H9 (cell line): Measurements from ENCODE around the gene RNF128. TPM values are rescaled to one million over a fixed set of nuclear protein-coding genes. Genes with fewer than 3 reads are reported as not detected.

Experiments
- DNase-seq: peaks from one replicate; pipeline ENCODE4 v3.0.0-alpha.2; 2017
- H2AFZ ChIP-seq: one replicate; pipeline ENCODE4 v1.6.1; 2013; ENCODE audit warnings: mild to moderate bottlenecking, low read length, control low read depth, moderate library complexity
- H2AK5ac ChIP-seq: 2 replicates; pipeline ENCODE4 v1.6.1; 2013; ENCODE audit warnings: low read length, control low read depth, mixed read lengths; ENCODE audit not compliant: insufficient read length
- H2BK120ac ChIP-seq: one replicate; pipeline ENCODE4 v1.6.1; 2013; ENCODE audit warnings: low read depth, mild to moderate bottlenecking, low read length, control low read depth, inconsistent platforms; ENCODE audit not compliant: poor library complexity, severe bottlenecking
- H2BK12ac ChIP-seq: 2 replicates; pipeline ENCODE4 v1.6.1; 2013; ENCODE audit warnings: low read length, control low read depth, mixed read lengths, low read depth; ENCODE audit not compliant: insufficient read length
- H2BK15ac ChIP-seq: 2 replicates; pipeline ENCODE4 v1.6.1; 2013; ENCODE audit warnings: low read depth, low read length, control low read depth
- H2BK20ac ChIP-seq: one replicate; pipeline ENCODE4 v1.6.1; 2013; ENCODE audit warnings: low read depth, mild to moderate bottlenecking, low read length, control low read depth, inconsistent platforms; ENCODE audit not compliant: poor library complexity, severe bottlenecking
- H2BK5ac ChIP-seq: 2 replicates; pipeline ENCODE4 v1.6.1; 2013; ENCODE audit warnings: low read length, control low read depth, mixed read lengths; ENCODE audit not compliant: insufficient read length
- H3K14ac ChIP-seq: 2 replicates; pipeline ENCODE4 v1.6.1; 2013; ENCODE audit warnings: low read length, control low read depth; ENCODE audit not compliant: insufficient read depth
- H3K18ac ChIP-seq: 2 replicates; pipeline ENCODE4 v1.6.1; 2013; ENCODE audit warnings: low read depth, mild to moderate bottlenecking, mixed read lengths, low read length, control low read depth; ENCODE audit not compliant: insufficient read length
- H3K23ac ChIP-seq: 2 replicates; pipeline ENCODE4 v1.6.1; 2013; ENCODE audit warnings: low read length, control low read depth, mixed read lengths, low read depth; ENCODE audit not compliant: insufficient read length
- H3K23me2 ChIP-seq: 2 replicates; pipeline ENCODE4 v1.6.1; 2013; ENCODE audit warnings: low read depth, mild to moderate bottlenecking, mixed read lengths, low read length, control low read depth; ENCODE audit not compliant: insufficient read length, poor library complexity, severe bottlenecking
- H3K27ac ChIP-seq: 2 replicates; pipeline ENCODE4 v1.5.1; 2013; ENCODE audit warnings: low read length, control low read depth, mixed read lengths, low read depth; ENCODE audit not compliant: insufficient read length
- H3K27me3 ChIP-seq: 2 replicates; pipeline ENCODE4 v1.6.1; 2013; ENCODE audit warnings: low read length, control low read depth, inconsistent platforms; ENCODE audit not compliant: insufficient read depth
- H3K4ac ChIP-seq: 2 replicates; pipeline ENCODE4 v1.6.1; 2013; ENCODE audit warnings: low read depth, mild to moderate bottlenecking, control low read depth, inconsistent platforms, low read length, moderate library complexity
- H3K4me1 ChIP-seq: 2 replicates; pipeline ENCODE4 v1.6.1; 2013; ENCODE audit warnings: low read length, control low read depth, inconsistent platforms; ENCODE audit not compliant: insufficient read depth
- H3K4me2 ChIP-seq: 2 replicates; pipeline ENCODE4 v1.6.1; 2013; ENCODE audit warnings: low read length, control low read depth, mixed read lengths; ENCODE audit not compliant: insufficient read length, insufficient read depth
- H3K56ac ChIP-seq: 2 replicates; pipeline ENCODE4 v1.6.1; 2013; ENCODE audit warnings: low read depth, mild to moderate bottlenecking, mixed read lengths, low read length, control low read depth; ENCODE audit not compliant: insufficient read length
- H3K79me1 ChIP-seq: 2 replicates; pipeline ENCODE4 v1.6.1; 2013; ENCODE audit warnings: low read depth, mild to moderate bottlenecking, moderate library complexity, low read length, control low read depth, inconsistent platforms; ENCODE audit not compliant: insufficient read depth, poor library complexity, severe bottlenecking
- H3K79me2 ChIP-seq: 2 replicates; pipeline ENCODE4 v1.6.1; 2013; ENCODE audit warnings: low read length, control low read depth, inconsistent platforms; ENCODE audit not compliant: insufficient read depth
- H3K9ac ChIP-seq: 2 replicates; pipeline ENCODE4 v1.6.1; 2013; ENCODE audit warnings: low read length, control low read depth, mixed read lengths; ENCODE audit not compliant: insufficient read length; ENCODE audit errors: extremely low read depth
- H3K9me3 ChIP-seq: one replicate; pipeline ENCODE4 v1.6.1; 2013; ENCODE audit warnings: low read depth, low read length, inconsistent platforms; ENCODE audit not compliant: control insufficient read depth
- H3T11ph ChIP-seq: one replicate; pipeline ENCODE4 v1.6.1; 2013; ENCODE audit warnings: mild to moderate bottlenecking, low read length, control low read depth, inconsistent platforms
- H4K20me1 ChIP-seq: one replicate; pipeline ENCODE4 v1.6.1; 2013; ENCODE audit not compliant: control insufficient read depth, insufficient read length, insufficient read depth
- H4K5ac ChIP-seq: 2 replicates; pipeline ENCODE4 v1.6.1; 2013; ENCODE audit warnings: low read depth, mild to moderate bottlenecking, mixed read lengths, low read length, control low read depth; ENCODE audit not compliant: insufficient read length
- H4K8ac ChIP-seq: replicated peaks from 2 replicates; pipeline ENCODE4 v1.6.1; 2013; ENCODE audit warnings: low read length, control low read depth, mixed read lengths, low read depth; ENCODE audit not compliant: insufficient read length
- H4K91ac ChIP-seq: 2 replicates; pipeline ENCODE4 v1.6.1; 2013; ENCODE audit warnings: low read depth, mild to moderate bottlenecking, moderate library complexity, mixed read lengths, low read length, control low read depth; ENCODE audit not compliant: insufficient read length
- H3K27ac Mint-ChIP-seq, 3 experiments: 2 replicates in 2 of 3; 3 replicates in 1 of 3; pipeline ENCODE4 v1.8.0; 2020 to 2021; ENCODE audit warnings: mixed read lengths in 3 of 3, mild to moderate bottlenecking in 1 of 3, moderate library complexity in 1 of 3
- H3K27me3 Mint-ChIP-seq: 2 replicates; pipeline ENCODE4 v1.8.0; 2021; ENCODE audit warnings: low read depth, mild to moderate bottlenecking, moderate library complexity, mixed read lengths
- H3K36me3 Mint-ChIP-seq, 3 experiments: 2 replicates in 2 of 3; 3 replicates in 1 of 3; pipeline ENCODE4 v1.8.0; 2020 to 2021; ENCODE audit warnings: low read depth in 3 of 3, mixed read lengths in 3 of 3; ENCODE audit not compliant: insufficient read depth in 1 of 3
- H3K4me1 Mint-ChIP-seq, 2 experiments: 2 replicates each; pipeline ENCODE4 v1.8.0; 2020; ENCODE audit warnings: mixed read lengths in 2 of 2
- H3K4me3 Mint-ChIP-seq, 2 experiments: 2 replicates in 1 of 2; 3 replicates in 1 of 2; pipeline ENCODE4 v1.8.0; 2020 to 2021; ENCODE audit warnings: mild to moderate bottlenecking in 2 of 2, mixed read lengths in 2 of 2, moderate library complexity in 1 of 2
- H3K9me3 Mint-ChIP-seq, 2 experiments: 2 replicates in 1 of 2; 3 replicates in 1 of 2; pipeline ENCODE4 v1.8.0; 2020; ENCODE audit warnings: mild to moderate bottlenecking in 2 of 2, mixed read lengths in 2 of 2, moderate library complexity in 1 of 2
- WGBS: extraction: QIAGEN DNeasy Blood & Tissue Kit; methylation state at CpG from one replicate; pipeline ENCODE4 v1.1.7; 2013; ENCODE audit warnings: missing lambda C conversion rate, low lambda C conversion rate, mixed read lengths; ENCODE audit not compliant: insufficient read length; ENCODE audit errors: extremely low coverage; 5-methylcytosine and 5-hydroxymethylcytosine counted together
- total RNA-seq: library from RNA; stranded (reverse); gene quantifications from 2 replicates; pipeline ENCODE4 v1.2.1, GENCODE V29; 2021
- TF ChIP-seq, protein P1 (sequence below): fragments of 200-600 bp; sonication (generic); conservative IDR thresholded peaks from 3 replicates; pipeline ENCODE4 v1.8.0; 2021; ENCODE audit warnings: antibody characterized with exemption, mild to moderate bottlenecking

Gene RNF128
- total RNA-seq, 1 experiment from 2014 or later: 0.13 TPM

DNA sequence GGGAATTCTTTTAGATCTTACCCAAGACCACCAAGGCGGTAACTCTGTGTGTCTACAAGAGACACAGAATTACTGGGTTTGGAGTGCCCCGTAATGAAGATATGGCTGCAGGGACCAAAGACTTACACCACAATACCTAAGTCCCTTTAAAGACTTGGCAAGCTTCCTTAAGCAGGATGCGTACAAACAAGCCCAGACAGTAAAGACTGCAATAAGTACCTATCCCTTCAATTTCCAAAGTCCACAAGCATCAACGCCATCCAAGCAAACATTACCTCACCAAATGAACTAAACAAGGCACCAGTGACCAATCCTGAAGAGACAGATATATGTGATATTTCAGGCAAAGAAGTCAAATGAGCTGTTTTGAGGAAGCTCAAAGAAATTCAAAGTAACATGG is 42.3 kb upstream of the RNF128 start:
- Histone ChIP-seq H3K4me2 (no peak overlapping the region), H3K79me2 (no peaks in the 10 kb centered on the region), H3K56ac (no peak overlapping the region), H3K9me3 (no peaks in the 10 kb centered on the region), H3K23ac (no peak overlapping the region), H2AFZ (no peak overlapping the region), H3K27ac (no peak overlapping the region), H3K14ac (no peak overlapping the region), H4K8ac (no peak overlapping the region), H3K4me1 (no peaks in the 10 kb centered on the region; the same call in 1 of the 2 replicates), H3T11ph (no peak overlapping the region), H2BK15ac (no peak overlapping the region), H3K27me3 (no peaks in the 10 kb centered on the region), H2AK5ac (no peak overlapping the region), H3K23me2 (no peaks in the 10 kb centered on the region), H3K9ac (no peak overlapping the region), H4K20me1 (no peaks in the 10 kb centered on the region), H2BK120ac (no peak overlapping the region), H4K91ac (no peak overlapping the region), H4K5ac (no peak overlapping the region), H2BK12ac (no peak overlapping the region), H3K79me1 (no peaks in the 10 kb centered on the region), H2BK5ac (no peak overlapping the region), H3K4ac (no peak overlapping the region), H2BK20ac (no peak overlapping the region), H3K18ac (no peak overlapping the region)
- no peak overlapping the region for H3K27ac Mint-ChIP-seq
- no peaks in the 10 kb centered on the region for H3K4me1 Mint-ChIP-seq
- H3K9me3 Mint-ChIP-seq: peaks cover 2 to 59% of the 10 kb centered on the region in 2 experiments; a peak in 3 of 5 replicates
- no peaks in the 10 kb centered on the region; a peak in 1 of 7 replicates for H3K36me3 Mint-ChIP-seq
- no CpG with 5 or more reads among the region's 4 CpGs for WGBS
- DNase-seq: no peak
- H3K27me3 Mint-ChIP-seq: no peaks in the 10 kb centered on the region
- no peak overlapping the region for H3K4me3 Mint-ChIP-seq
- TF ChIP-seq, protein P1, sequence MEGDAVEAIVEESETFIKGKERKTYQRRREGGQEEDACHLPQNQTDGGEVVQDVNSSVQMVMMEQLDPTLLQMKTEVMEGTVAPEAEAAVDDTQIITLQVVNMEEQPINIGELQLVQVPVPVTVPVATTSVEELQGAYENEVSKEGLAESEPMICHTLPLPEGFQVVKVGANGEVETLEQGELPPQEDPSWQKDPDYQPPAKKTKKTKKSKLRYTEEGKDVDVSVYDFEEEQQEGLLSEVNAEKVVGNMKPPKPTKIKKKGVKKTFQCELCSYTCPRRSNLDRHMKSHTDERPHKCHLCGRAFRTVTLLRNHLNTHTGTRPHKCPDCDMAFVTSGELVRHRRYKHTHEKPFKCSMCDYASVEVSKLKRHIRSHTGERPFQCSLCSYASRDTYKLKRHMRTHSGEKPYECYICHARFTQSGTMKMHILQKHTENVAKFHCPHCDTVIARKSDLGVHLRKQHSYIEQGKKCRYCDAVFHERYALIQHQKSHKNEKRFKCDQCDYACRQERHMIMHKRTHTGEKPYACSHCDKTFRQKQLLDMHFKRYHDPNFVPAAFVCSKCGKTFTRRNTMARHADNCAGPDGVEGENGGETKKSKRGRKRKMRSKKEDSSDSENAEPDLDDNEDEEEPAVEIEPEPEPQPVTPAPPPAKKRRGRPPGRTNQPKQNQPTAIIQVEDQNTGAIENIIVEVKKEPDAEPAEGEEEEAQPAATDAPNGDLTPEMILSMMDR: no peak
